B cell (primary cell): Measurements from ENCODE around the gene LGI4.

Experiments used
- CTCF ChIP-seq: fragments of 200-600 bp; IDR thresholded peaks from one replicate; pipeline ENCODE4 v1.8.0; 2022; ENCODE audit warnings: antibody characterized with exemption, mild to moderate bottlenecking
- EZH2 ChIP-seq: IDR thresholded peaks from 2 replicates; pipeline ENCODE4 v1.6.1; 2012; ENCODE audit warnings: borderline replicate concordance, low read depth, mild to moderate bottlenecking, moderate library complexity, low read length; ENCODE audit not compliant: insufficient read depth, poor library complexity, severe bottlenecking

DNA sequence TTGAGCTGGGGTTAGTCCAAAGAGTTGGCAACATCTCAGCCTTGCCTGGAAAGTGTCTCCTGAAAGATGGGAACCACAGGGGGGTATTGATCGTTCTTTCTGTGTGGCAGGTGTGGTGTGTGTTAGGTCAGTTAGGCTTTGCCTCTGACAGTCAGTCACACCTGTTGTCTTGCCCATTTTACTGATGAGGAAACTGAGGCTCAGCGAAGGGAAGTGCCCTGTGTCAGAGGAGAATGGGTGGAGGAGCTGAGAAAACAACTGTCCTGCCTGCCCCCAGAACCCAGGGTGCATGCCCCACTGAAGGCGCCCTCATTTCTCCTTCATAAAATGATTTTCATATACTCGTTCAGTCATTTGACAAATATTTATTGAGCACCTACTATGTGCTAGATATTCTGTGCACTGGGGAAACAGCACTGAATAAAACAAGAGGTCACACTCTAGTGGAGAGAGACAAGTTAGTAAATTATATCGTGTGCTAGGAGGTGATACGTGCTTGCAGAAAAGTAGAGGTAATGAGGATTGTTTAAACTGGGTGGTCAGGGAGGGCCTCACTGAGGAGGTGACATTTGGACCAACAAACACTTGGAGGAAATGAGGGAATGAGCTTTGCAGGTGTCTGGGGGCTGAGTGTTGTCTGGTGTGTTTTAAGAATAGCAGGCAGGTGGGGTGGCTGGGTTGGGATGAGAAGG, 21.3 kb upstream of the LGI4 start:
- TF ChIP-seq CTCF (no peak), EZH2 (no peak)
